NT2/D1 (cell line): Measurements from ENCODE around the gene DCDC2.

Experiments used
- SUZ12 ChIP-seq: IDR thresholded peaks from 2 replicates; pipeline ENCODE4 v1.6.1; 2011; ENCODE audit not compliant: insufficient read length, insufficient read depth; ENCODE audit errors: extremely low read depth
- YY1 ChIP-seq: IDR thresholded peaks from 2 replicates; pipeline ENCODE4 v1.6.1; 2011; ENCODE audit not compliant: insufficient read length, insufficient read depth
- ZNF274 ChIP-seq: IDR thresholded peaks from 2 replicates; pipeline ENCODE4 v1.6.1; 2011; ENCODE audit warnings: mild to moderate bottlenecking, low read depth, low read length

DNA sequence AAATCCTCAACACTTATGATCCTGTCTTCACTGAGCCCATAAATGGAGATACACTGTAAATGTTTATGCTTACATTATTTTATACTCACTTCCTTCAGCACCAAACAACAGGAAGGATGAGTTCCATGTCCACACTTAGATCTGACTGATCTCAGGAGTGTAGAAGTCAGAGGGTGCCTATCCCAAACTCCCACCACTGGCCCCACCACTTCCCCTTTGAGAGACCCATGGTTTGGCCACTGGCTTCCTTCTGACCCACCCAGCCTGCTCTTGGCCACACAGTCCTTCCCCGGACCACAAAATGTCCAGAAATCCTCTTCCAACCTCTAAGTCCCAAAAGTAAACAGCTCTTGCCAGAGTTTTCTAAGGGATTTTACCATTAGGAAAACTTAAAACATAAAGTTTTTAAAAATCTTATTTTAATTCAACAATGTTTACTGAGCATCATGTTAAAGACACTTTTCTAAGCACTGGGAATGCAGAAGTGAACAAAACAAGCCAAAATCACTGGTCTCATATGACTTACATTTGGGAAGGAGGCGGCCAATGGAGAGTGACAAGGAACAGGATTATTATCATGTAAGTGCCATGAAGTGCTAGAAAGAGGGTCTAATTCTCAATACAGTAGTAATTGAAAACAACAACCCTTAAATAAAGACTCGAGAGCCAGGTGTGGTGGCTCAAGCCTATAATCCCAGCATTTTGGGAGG is 128.0 kb downstream of the DCDC2 start:
- TF ChIP-seq SUZ12 (no peak), ZNF274 (no peak), YY1 (no peak)
